HL-60 (cell line): Measurements from ENCODE around the gene ADGRG6.

Experiments
- DNase-seq, 2 experiments: peaks; one replicate each; pipeline ENCODE4 v3.0.0-alpha.2; 2010 to 2020; ENCODE audit warnings: low read depth in 1 of 2, low spot score in 1 of 2
- H3K27ac ChIP-seq: fragments of 250-450 bp; sonication (Bioruptor Pico); replicated peaks from 2 replicates; pipeline ENCODE4 v1.5.1; 2020; ENCODE audit warnings: mild to moderate bottlenecking, moderate library complexity
- H3K27me3 ChIP-seq: fragments of 250-450 bp; sonication (Bioruptor Pico); 2 replicates; pipeline ENCODE4 v1.5.1; 2021; ENCODE audit warnings: mild to moderate bottlenecking, moderate library complexity; ENCODE audit not compliant: insufficient read depth, poor library complexity, severe bottlenecking
- H3K4me3 ChIP-seq: replicated peaks from 2 replicates; pipeline ENCODE4 v1.5.1; 2011; ENCODE audit warnings: mild to moderate bottlenecking, control low read depth, low read length; ENCODE audit not compliant: insufficient read depth
- CTCF ChIP-seq: IDR thresholded peaks from one replicate; pipeline ENCODE4 v1.5.1; 2011; ENCODE audit warnings: low read length, control low read depth, inconsistent platforms; ENCODE audit not compliant: insufficient read depth
- GABPA ChIP-seq: IDR thresholded peaks from 2 replicates; pipeline ENCODE4 v1.6.1; 2012; ENCODE audit warnings: low read depth
- POLR2AphosphoS5 ChIP-seq: IDR thresholded peaks from 2 replicates; pipeline ENCODE4 v1.6.1; 2012; ENCODE audit warnings: low read depth
- REST ChIP-seq: IDR thresholded peaks from 2 replicates; pipeline ENCODE4 v1.6.1; 2012; ENCODE audit warnings: low read depth; ENCODE audit not compliant: insufficient replicate concordance
- SPI1 ChIP-seq: IDR thresholded peaks from 2 replicates; pipeline ENCODE4 v1.6.1; 2012; ENCODE audit warnings: low read depth, mild to moderate bottlenecking, borderline replicate concordance

ADGRG6 gene

GRCh38 chr6:142290851-142291250 is 11.0 kb upstream of the ADGRG6 start:
- no peak for DNase-seq

GRCh38 chr6:142291512-142291911 is 10.3 kb upstream of the ADGRG6 start:
- Histone ChIP-seq H3K27ac (no peak overlapping the region), H3K4me3 (no peak overlapping the region), H3K27me3 (no peaks in the 10 kb centered on the region)
- TF ChIP-seq CTCF, result no peak
- no peak for TF ChIP-seq GABPA
- TF ChIP-seq POLR2AphosphoS5, result no peak
- no peak for DNase-seq

More at GRCh38 chr6:142290851-142291250, 11.0 kb upstream of the ADGRG6 start:
- H3K27me3 ChIP-seq, result no peaks in the 10 kb centered on the region
- H3K27ac ChIP-seq, result no peak overlapping the region
- no peak overlapping the region for H3K4me3 ChIP-seq
- TF ChIP-seq SPI1 (no peak), REST (no peak), CTCF (no peak), GABPA (no peak), POLR2AphosphoS5 (no peak)

- H3K27ac ChIP-seq, result no peak overlapping the region
- no peaks in the 10 kb centered on the region for H3K27me3 ChIP-seq
- DNase-seq, result no peak
- H3K4me3 ChIP-seq, result no peak overlapping the region
- TF ChIP-seq POLR2AphosphoS5 (no peak), GABPA (no peak), SPI1 (no peak), CTCF (no peak), REST (no peak)
These were observed 9.5 kb upstream of the ADGRG6 start for GRCh38 chr6:142292166-142292924.

GRCh38 chr6:142293121-142293520 is 8.7 kb upstream of the ADGRG6 start:
- Histone ChIP-seq H3K4me3 (no peak overlapping the region), H3K27ac (no peak overlapping the region), H3K27me3 (no peaks in the 10 kb centered on the region)
- no peak for TF ChIP-seq SPI1
- no peak for TF ChIP-seq REST
- no peak for TF ChIP-seq POLR2AphosphoS5
- TF ChIP-seq CTCF, result no peak
- TF ChIP-seq GABPA, result no peak
- DNase-seq, result no peak
